Stimulated activated CD4-positive, alpha-beta T cell treated with anti-CD3 and anti-CD28 coated beads, TNF-alpha, amount 100 ng/mL, for 48 hours (primary cell): ENCODE data around the gene LUC7L3.

ENCODE experiments used
- DNase-seq, 3 donors: peaks; one replicate each; pipeline ENCODE4 v3.0.0-alpha.2; 2020; ENCODE audit warnings: low read depth in 3 of 3

Gene LUC7L3

DNA sequence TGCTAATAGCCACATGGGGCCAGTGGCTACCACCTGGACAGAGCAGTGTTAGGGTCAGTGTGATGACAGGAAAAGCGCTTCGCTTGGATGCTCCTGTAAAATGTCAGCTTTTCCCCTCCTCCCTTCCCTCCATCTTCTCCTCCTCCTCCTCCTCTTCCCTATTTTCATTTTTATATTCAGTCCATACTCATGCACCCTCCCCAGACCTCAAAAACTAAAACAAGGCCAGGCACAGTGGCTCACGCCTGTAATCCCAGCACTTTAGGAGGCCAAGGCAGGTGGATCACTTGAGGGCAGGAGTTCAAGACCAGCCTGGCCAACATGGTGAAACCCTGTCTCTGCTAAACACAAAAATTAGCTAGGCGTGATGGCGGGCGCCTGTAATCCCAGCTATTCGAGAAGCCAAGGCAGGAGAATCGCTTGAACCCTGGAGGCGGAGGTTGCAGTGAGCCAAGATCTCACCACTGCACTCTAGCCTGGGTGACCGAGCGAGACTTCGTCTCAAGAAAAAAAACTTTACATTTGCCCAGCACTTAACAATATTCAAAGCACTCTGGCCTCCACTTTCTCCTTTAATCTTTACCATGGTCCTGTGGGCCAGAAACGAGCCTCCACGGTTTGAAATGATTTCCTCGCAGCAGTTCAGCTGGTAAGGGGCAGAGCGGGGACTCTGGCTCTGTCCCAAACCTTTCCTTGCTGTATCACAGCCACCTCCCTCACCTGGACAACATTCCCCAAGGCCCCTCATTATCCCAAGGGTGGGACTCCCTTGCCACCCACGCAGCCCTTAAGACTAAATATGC is 33.5 kb upstream of the LUC7L3 start:
- no peak for DNase-seq

DNA sequence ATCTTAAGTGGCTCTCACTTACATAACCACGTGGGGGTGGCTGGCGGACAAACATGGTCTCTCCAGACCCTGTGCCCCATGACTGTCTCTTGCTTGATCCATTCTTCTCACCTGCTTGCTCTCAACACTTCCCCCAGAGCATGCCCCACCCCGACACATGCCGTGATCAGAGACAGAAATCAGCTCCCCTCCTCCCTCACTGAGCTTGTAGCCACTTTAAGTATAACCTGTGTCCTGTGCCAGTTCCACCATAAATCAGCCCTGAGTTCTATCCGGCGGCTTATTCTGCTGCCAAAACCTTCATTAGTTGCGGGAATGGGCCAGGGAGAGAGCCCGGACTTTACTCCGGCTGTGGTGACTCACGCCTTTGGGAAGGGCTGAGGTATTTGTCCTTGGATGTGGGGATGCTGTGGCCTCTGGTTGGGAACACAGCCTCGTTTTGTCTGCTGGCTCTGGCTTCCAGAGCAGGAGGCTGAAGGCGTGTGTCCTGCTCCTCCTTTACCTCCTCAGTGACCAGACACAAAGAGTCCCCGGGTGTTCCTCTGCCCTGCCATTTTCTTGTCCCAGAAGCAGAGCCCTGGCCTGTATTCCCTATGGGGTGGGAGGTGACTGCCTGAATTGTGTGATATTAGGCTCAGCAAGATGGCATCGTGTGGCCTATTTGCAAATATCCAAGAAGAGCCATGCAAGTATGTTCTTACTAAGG is 32.8 kb upstream of the LUC7L3 start:
- DNase-seq = no peak

DNA sequence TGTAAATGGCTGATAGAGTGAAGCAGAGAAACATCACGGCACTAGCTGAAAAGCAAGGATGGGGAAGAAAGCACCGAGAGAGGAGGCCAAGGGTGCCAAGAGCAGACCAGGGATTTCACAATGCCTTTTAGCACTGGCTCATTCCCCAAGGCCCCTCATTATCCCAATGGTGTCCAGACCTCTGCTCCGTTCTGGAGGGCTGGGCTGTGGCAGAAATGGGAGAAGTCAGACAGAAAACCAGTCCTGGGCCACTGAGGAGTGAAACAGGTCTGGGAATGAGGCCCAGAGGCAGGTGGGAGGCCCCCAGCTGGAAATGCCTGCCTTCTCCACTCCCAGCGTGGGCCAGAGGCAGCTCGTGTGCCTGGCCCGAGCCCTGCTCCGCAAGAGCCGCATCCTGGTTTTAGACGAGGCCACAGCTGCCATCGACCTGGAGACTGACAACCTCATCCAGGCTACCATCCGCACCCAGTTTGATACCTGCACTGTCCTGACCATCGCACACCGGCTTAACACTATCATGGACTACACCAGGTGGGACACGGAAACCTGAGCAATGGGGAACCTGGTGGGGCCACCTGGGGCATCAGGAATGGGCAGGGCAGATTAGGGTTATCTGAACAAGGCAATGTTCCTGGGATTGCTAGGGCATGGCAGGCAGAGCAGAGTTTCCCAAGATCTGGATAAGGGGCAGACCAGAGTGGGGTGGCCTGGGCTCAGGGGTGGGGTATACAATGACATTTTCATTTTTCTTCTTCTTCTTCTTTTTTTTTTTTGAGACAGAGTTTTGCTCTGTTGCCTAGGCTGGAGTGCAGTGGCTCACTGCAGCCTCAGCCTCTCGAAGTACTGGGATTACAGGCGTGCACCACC is 32.0 kb upstream of the LUC7L3 start:
- no peak for DNase-seq

DNA sequence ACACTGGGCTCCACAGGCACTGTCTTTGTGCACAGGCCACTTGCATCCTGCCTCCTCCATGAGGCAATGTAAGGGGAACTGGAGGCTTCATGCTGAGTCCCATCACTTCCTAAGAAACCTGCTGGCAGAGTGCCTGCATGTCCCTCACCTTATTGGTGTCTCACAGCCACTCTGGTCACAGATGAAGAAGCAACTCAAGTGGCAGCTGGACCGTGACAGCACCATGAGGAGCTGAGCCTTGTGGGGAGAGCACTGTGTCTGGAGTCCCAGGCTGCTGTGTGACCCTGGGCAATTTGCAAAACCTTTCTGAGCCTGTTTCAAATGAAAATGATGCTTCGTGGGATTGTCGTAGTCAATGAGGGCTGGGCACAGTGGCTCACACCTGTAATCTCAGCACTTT is 31.2 kb upstream of the LUC7L3 start:
- no peak for DNase-seq

DNA sequence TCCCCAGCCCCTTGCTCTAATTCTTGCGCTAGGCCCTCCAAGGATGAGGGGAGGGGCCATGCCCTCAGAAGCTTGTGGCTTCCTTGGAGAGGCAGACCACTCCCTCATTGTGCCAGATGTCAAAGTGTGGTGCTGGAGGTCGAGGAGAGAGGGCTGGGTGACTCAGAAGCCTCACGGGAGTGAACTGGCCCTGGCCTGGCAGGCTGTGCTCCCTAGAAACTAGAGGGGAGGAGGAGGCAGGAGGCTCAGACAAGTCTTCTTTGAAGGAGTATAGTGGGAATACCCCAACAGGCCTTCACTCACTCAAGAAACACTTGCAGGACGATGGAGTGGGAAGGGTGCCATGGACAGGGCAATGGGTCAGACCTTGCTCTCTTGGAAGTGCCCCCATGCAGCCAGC is 30.2 kb upstream of the LUC7L3 start:
- no peak for DNase-seq

DNA sequence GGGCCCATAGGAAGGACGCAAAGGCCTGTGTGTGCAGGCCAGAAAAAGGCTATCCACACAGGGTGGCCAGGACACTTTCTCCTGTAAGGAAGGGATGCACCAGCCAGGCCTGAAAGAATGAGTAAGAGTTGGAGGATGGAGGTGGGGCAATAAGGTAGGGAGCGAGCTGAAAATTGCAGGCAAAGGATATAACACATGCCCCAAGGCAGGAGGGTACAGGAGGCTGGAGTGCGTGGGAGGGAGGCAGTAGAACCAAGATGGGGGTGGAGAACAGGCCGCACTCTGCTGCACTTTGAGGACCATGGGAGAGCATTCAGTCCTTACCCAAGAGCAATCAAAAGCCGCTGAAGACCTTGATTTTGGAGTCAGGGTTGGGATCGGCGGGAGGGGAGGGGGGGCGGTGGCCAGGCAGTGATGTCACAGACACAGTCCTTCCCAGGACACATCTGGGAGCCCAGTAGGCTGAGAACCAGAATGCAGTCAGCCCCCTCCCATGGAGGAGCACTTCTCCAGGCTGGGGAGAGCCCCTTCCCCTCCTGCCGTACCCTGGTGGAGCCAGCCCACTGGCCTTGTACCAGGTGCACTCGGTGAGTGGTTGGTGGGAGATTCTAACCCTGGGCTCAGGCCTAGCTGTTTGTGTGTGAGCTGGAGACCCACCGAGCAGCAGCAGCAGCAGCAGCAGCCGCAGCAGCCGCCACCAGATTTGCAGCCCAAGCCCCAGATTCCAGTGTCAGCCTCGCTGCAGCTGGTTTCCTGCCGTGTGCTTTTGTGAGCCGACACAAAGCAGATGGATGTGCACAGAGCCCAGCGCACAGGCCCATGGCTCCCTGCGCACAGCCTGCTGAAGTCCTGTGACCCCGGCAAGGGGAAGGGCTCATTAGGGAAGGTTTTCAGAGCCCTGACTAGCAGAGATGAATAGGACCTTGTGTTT is 29.2 kb upstream of the LUC7L3 start:
- no peak for DNase-seq

DNA sequence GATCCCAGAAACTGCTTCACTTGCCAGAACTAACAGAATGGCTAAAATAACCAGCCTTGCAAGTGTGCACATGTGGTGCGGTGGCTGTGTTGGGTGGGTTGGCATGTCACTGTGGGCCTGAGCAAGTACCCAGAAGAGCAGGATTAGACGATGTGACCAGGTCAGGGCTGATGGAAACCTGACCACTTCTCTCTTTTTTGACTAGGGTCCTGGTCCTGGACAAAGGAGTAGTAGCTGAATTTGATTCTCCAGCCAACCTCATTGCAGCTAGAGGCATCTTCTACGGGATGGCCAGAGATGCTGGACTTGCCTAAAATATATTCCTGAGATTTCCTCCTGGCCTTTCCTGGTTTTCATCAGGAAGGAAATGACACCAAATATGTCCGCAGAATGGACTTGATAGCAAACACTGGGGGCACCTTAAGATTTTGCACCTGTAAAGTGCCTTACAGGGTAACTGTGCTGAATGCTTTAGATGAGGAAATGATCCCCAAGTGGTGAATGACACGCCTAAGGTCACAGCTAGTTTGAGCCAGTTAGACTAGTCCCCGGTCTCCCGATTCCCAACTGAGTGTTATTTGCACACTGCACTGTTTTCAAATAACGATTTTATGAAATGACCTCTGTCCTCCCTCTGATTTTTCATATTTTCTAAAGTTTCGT is 28.4 kb upstream of the LUC7L3 start:
- DNase-seq = no peak

DNA sequence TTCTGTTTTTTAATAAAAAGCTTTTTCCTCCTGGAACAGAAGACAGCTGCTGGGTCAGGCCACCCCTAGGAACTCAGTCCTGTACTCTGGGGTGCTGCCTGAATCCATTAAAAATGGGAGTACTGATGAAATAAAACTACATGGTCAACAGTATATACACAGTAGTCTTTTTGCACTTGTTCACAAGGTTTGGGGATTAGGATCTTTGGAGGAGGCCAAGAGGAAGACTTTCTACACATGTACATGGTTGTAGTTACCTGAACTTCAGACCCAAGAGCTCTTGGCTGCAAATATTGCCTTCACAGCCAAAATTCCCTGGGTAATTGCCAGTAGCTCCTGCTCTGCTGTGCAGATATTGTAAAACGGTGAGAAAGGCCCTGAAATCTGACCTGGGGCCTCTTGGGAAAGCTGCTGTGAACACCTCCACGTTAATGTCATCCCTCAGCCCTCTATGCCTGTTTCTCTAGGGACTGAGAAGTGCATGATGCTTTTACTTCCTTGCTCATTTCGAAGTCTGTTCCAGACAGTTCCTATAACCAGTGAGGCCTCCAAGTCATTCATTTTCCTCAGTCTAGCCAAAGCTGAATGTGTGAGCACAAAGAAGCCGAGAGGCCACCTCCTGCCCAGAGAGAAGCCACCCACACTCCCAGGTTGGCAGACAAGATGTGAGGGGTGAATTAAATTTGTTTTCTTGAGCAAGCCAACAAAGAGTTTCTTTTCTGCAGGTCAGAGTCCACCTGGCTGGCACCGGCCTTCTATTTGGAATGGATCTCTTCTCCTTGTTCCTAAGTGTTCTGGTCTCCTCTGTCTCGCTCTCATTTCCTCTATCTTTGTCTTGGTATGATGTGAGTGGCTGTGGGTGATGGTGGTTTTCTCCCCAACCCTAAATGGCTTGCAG is 27.6 kb upstream of the LUC7L3 start:
- DNase-seq = no peak

DNA sequence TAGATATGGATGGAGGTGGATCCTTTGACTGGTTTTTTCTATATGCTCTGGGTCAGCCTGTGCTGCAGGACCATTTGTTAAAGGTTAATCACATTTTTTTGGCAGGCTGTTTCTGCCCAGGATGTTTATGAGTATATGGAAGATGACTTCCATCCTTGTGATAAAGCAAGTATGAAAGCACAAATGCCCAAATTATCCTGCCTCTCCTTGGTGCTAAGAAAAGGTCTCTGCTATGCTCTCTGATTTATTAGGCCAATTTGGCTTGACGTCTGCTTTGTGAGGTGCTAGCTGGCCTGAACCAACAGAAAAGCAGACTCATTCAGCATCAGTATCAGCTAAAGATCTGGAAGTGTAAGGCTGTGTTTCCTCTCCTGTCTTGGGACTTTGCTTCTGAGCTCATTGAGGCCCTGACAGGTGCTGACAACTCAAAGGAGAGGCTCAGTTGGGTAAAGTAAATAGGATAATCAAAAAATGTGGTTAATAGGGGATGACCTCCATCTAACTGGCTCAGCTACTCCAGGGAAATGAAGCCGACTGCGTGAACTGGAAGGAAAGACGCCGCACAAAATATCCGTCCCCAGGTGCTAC is 26.9 kb upstream of the LUC7L3 start:
- no peak for DNase-seq

DNA sequence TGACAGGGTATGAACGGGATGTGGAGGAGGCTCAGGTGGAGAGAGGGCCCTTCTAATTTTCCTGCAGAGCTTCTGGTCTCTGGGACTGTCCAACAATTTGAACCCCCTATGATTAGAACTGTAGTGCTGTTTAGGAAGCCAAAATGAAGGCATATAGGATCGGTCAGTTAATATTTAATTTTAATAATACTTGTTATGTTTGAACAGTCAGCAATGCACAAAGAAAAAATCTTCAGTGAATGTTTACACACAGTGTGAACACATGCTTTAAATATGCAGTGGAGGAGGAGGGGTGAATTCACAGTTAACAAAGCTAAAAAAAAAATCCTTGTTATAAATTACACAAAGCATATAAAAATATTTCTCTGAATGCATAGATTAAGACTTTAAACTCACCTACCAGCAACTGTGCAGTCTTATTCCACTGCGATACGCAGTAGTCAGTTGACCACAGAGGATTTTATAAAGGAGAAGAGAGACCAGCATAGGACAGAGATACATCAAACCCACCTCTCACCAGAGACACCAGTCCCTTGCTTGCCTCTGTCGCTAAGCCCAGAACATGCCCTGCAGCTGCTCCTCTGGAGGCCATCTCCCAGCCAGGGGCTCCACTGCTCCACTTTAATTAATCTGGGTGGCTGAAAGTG is 26.2 kb upstream of the LUC7L3 start:
- no peak for DNase-seq

DNA sequence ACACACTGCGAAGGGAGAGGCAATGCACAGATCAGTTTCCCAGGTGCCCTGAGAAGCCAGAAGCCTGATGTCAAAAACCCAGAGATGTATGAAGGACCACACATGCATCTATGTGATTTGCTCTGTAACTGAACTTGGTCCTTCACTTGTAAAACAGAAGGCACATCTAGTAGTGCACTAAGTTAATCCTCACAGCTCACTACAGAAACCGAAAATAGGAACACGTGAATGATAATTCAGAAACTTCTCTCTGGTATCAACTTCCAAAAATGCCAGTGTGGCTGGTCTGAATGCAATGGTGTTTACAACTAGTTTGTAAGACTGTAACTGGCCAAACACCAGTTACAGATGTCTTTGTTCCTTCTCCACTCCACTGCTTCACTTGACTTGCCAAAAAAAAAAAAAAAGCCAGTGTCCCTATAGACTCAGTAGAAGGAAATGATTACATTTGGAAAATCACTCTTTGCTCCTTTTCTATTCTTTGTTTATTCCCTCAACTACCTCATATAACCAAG is 23.0 kb upstream of the LUC7L3 start:
- DNase-seq = no peak

DNA sequence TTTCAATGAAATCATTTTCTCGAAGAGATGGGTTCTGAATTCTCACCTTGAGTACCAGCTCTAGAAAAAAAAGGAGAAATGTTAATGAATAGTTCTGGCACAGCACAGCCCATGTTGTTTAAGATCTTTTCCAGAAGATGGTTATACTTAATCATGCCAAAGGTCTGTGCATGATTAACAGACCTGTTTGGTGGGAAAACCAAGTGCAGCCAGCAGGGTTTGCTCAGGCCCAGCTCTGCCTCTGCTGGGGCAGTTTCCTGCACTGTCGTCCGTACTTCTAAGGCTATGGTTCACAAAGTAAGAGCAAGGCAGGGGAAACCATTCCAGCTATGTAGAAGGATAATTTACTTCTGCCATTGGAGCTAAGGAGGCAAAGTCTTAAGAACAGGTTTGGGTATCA is 22.3 kb upstream of the LUC7L3 start:
- DNase-seq = no peak

DNA sequence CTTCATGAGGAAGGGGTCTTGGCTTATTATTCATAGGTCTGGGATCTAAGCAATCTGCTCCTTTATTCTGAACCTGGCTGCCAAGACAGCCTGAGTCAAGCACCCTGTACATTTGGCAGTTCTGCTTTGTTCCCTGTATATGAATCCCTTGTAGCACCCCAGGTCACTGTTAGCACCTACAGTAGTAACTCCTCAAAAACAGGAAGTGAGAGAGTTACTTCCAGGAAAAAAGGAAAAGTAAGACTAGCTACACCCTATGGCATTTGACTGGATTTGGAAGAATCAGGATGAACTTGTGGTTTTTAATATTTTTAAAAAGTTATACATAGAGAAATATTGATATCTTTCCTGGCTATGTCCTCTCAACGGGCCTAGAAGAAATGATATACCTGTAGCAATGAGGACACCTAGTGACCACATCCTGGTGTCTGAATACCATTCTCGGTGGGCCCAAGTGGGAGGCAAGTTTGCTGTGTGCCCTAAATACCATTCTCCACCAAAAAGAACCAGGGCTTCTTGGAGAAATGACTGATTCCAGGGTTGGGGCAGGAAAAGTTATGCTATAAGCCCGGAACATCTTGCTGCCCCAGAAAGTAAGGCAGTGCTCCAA is 21.6 kb upstream of the LUC7L3 start:
- DNase-seq = no peak

DNA sequence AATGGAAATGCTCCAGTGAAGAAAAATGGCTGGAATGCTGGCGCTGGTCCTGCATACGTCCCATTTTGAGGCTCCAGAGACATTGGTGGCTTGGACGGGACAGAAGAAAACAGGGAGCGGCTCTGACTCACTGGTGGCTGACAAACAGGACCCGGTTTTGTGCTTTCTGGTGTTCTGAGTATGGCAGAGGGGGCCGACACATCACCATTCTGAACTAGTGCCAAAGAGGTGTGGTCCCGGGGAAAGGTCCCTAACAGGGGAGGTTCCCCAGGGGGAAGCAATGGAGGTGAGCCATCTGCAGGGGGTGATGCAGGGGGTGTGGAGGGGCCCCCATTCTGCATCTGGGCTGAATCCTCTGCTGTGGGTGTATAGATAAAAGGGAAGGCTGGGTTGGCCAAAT is 20.0 kb upstream of the LUC7L3 start:
- no peak for DNase-seq

DNA sequence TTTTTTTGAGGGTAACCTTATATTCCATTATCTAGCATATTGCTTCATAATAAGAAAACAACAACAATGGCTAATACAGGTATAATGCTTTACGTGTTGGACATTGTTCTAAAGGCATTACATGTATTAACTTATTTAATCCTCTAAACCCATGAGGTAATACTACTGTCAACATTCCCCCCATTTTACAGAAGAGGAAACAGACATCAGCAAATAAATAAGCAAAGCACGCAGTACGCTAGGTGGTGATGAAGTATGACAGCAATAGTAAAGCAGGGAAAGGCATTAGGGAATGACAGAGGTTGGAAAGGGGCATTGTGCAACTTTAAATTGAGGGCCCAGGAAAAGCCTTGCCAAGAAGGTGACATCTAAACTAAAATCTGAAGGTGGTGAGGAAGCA is 16.2 kb upstream of the LUC7L3 start:
- DNase-seq = no peak

DNA sequence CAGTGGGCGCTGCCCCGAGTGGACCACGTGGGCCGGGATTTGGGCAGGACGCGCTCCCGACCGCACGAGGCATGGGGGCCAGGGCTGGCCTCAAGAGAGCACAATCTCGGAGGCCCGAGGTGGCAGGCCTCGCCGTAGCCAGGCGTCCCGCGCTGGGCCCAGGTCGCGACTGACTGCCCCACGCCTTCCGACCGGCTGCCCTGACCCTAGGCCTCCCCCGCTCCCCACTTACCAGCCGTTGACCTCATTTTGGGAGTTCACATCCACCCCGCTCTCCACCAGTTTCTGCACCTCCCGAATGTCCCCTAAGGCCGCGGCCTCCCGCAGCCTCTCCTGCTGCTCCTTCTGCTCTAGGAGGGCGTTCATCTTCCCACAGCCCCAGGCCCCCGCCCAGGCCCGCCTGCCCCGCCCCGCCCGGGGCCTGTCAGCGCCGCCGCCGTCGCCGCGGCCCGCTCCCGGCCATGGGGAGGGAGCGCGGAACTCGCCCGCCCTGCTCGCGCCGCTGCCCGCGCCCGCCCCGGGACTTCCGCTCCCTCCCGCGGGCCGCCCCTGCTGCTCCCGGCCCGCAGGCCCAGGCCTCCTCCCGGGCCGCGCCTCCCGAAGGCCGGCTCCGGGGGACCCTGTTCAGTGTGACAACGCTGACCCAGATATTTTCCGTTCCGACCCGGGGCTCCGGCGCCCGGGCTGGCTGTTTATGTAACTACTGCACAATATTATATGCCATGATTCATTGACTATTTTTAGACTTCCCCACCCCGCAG is 11.9 kb upstream of the LUC7L3 start, which contains the start of gene ANKRD40:
Gene ANKRD40, minus strand, starts transcription at position 626 of the 761 bp plus-strand sequence. Its CDS starts 260 bp downstream, at position 366.
- peak; percentile 76 to 89 (median 85) for DNase-seq
